Uterus (tissue), 4 donors: Measurements from ENCODE around the gene INF2. TPM values are rescaled to one million over a fixed set of nuclear protein-coding genes. Genes with fewer than 3 reads are reported as not detected.

Source experiments
- DNase-seq, 2 donors: peaks; one replicate each; pipeline ENCODE4 v3.0.0-alpha.2; 2019 to 2020
- H3K27ac ChIP-seq, 2 donors: fragments of 200-600 bp; sonication (generic); 1 replicate in 1 of 2; 2 replicates in 1 of 2; pipeline ENCODE4 v1.5.1; 2016 to 2018
- H3K27me3 ChIP-seq, 2 donors: fragments of 200-600 bp; sonication (generic); one replicate each; pipeline ENCODE4 v1.5.1; 2018 to 2019; ENCODE audit warnings: control low read depth in 1 of 2
- H3K36me3 ChIP-seq, 2 donors: fragments of 200-600 bp; sonication (generic); one replicate each; pipeline ENCODE4 v1.5.1; 2019; ENCODE audit warnings: control low read depth in 1 of 2
- H3K4me1 ChIP-seq, 2 donors: fragments of 200-600 bp; sonication (generic); one replicate each; pipeline ENCODE4 v1.5.1; 2018 to 2019; ENCODE audit warnings: control low read depth in 1 of 2
- H3K4me3 ChIP-seq, 2 donors: fragments of 200-600 bp; sonication (generic); 1 replicate in 1 of 2; 2 replicates in 1 of 2; pipeline ENCODE4 v1.5.1; 2018 to 2019; ENCODE audit warnings: mild to moderate bottlenecking in 1 of 2
- H3K9me3 ChIP-seq, 2 donors: fragments of 200-600 bp; sonication (generic); one replicate each; pipeline ENCODE4 v1.5.1; 2019; ENCODE audit warnings: control low read depth in 1 of 2
- POLR2A ChIP-seq, 2 donors: fragments of 450-650 bp; IDR thresholded peaks; one replicate each; pipeline ENCODE4 v1.6.1; 2016; ENCODE audit warnings: antibody characterized with exemption in 2 of 2, mild to moderate bottlenecking in 1 of 2, moderate library complexity in 1 of 2
- intact Hi-C: fragments of 100-400 bp; cut with DNase I; formaldehyde crosslinking; loops from one replicate; pipeline ENCODE4 v1.15.1; 2023; ENCODE audit warnings: low total_unique reads
- total RNA-seq, 4 donors: library from RNA; depleted of rRNA in 3 of 4; stranded (reverse); fragments of >200 nt in 3 of 4; gene quantifications; one replicate each; pipeline versions ENCODE4 v1.1.0 to v1.2.4, GENCODE V29; 2014 to 2023
- TF ChIP-seq, protein P1 (sequence below), 4 experiments: fragments of 200-600 bp in 2 of 4; fragments of 450-650 bp in 2 of 4; sonication (generic) in 2 of 4; IDR thresholded peaks; one replicate each; pipeline ENCODE4 v1.5.1; 2016 to 2019; ENCODE audit warnings: antibody characterized with exemption in 4 of 4, mild to moderate bottlenecking in 2 of 4, moderate library complexity in 1 of 4
- donor health status: DM: yes; HTN: yes; CAD: no.

INF2 gene
- total RNA-seq, 4 donors from 2014 or later, result 13.5 to 79.4 (median 44.6) TPM

DNA sequence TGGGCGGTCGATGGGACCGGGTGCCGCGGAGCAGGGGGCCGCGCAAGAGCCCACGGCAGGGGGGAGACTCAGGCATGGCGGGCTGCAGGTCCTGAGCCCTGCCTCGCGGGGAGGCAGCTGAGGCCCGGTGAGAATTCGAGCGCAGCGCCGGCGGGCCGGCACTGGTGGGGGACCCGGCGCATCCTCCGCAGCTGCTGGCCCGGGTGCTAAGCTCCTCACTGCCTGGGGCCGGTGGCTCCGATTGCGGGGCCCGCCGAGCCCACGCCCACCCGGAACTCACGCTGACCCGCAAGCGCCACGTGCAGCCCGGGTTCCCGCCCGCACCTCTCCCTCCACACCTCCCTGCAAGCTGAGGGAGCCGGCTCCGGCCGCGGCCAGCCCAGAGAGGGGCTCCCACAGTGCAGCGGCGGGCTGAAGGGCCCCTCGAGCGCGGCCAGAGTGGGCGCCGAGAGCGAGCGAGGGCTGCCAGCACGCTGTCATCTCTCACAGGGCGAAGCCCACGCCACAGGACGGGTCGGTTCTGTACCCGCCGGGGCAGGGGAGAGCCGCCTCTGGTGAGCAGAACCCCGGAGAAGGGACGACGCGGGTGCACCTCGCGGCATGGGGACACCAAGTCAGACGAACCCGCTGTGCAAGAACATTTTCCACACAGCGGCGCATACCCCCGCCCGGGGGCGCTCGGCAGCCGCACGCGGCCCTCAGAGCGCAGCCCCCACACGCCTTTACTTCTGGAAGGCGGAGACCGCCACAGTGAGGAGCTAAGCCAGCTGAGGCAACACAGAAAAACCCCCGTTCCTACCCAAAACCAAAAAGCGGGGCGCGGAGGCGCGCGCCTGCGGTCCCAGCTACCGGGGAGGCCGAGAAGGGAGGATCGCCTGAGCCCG lies 62.4 kb downstream of the INF2 start:
- TF ChIP-seq, protein P1, sequence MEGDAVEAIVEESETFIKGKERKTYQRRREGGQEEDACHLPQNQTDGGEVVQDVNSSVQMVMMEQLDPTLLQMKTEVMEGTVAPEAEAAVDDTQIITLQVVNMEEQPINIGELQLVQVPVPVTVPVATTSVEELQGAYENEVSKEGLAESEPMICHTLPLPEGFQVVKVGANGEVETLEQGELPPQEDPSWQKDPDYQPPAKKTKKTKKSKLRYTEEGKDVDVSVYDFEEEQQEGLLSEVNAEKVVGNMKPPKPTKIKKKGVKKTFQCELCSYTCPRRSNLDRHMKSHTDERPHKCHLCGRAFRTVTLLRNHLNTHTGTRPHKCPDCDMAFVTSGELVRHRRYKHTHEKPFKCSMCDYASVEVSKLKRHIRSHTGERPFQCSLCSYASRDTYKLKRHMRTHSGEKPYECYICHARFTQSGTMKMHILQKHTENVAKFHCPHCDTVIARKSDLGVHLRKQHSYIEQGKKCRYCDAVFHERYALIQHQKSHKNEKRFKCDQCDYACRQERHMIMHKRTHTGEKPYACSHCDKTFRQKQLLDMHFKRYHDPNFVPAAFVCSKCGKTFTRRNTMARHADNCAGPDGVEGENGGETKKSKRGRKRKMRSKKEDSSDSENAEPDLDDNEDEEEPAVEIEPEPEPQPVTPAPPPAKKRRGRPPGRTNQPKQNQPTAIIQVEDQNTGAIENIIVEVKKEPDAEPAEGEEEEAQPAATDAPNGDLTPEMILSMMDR (IDR thresholded peaks at IDR 0.05), result no peak

DNA sequence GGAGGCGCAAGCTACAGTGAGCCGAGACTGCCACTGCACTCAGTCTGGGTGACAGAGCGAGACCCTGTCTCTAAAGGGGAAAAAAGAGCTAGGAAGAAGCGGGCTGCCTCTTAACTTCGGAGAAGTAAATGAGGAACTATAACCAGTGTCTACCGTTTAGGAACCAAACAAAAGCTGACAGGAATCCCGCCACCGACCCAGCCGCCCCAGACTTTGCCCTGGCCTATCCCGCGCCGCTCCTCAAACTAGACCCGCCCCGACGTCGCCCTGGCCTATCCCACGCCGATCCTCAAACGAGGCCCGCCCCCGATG lies 63.0 kb downstream of the INF2 start:
- peak overlapping the region; percentile 84 to 96 for H3K4me3 ChIP-seq
- H3K27me3 ChIP-seq, result no peaks in the 10 kb centered on the region
- intact Hi-C loops, result no loop called here
- DNase-seq, result no peak
- no peaks in the 10 kb centered on the region for H3K36me3 ChIP-seq
- H3K9me3 ChIP-seq, result no peaks in the 10 kb centered on the region
- TF ChIP-seq, protein P1 (IDR thresholded peaks at IDR 0.05), result no peak
- TF ChIP-seq POLR2A (IDR thresholded peaks at IDR 0.05), result no peak
- H3K4me1 ChIP-seq, result peaks cover 9% of the 10 kb centered on the region in 2 donors
- H3K27ac ChIP-seq, result peak overlapping the region; percentile 71 to 86

More for the DNA sequence above, 62.4 kb downstream of the INF2 start:
- H3K4me3 ChIP-seq, result peak overlapping the region; percentile 84 to 96
- H3K9me3 ChIP-seq, result no peaks in the 10 kb centered on the region
- peaks cover 9% of the 10 kb centered on the region in 2 donors for H3K4me1 ChIP-seq
- H3K27ac ChIP-seq, result peak overlapping the region; percentile 71 to 86
- no peaks in the 10 kb centered on the region for H3K36me3 ChIP-seq
- intact Hi-C loops, result no loop called here
- peak in 1 of 2 donors; percentile 39 for DNase-seq
- H3K27me3 ChIP-seq, result no peaks in the 10 kb centered on the region

DNA sequence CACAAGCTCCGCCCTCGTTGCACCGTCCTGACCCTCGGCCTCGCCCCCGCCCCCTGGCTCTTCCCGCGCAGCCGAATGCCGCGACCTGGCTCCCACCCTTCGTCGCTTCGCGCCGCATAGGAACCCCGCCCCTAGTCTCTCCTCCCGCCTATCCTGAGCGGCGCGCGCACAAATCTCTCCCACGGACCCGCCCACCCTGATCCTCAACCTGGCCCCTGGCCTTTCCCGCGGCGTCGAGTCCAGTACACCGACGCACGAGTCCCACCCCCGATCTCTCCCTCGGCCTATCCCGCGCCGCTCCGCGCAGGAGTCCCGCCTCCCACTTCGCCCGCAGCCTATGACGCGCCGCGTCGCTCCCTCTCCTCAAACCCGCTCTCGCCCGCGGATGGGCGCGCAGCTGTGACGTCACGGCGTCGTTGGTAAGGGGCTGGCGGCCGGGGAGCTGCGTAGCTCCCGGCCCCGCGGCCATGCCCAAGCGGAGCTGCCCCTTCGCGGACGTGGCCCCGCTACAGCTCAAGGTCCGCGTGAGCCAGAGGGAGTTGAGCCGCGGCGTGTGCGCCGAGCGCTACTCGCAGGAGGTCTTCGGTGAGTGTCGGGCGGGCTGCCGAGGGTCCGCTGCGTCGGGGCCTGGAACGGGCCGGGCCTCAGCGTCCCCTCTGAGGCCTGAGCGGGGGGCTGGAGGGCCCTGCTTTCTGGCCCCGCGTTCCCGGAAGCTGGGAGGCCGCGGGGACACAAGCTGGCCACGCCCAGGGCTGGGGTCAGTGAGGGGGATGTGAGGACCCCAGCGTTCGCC lies 63.5 kb downstream of the INF2 start, which contains the start of gene SIVA1:
Gene SIVA1 (plus strand): TSS at position 413 of the 793 bp plus-strand sequence. CDS start 55 bp downstream, at position 468.
- DNase-seq, result peak; percentile 99
- intact Hi-C loops, result no loop called here
- Histone ChIP-seq H3K9me3 (no peaks in the 10 kb centered on the region), H3K4me3 (peak within 1 kb of the TSS; percentile 84 to 96), H3K36me3 (no peaks in the 10 kb centered on the region), H3K27me3 (no peaks in the 10 kb centered on the region), H3K27ac (peak within 1 kb of the TSS; percentile 79 to 86), H3K4me1 (peaks cover 9% of the 10 kb centered on the region in 2 donors)
- TF ChIP-seq, protein P1 (IDR thresholded peaks at IDR 0.05), result no peak
- TF ChIP-seq POLR2A (IDR thresholded peaks at IDR 0.05), result peak; percentile 49 to 92

DNA sequence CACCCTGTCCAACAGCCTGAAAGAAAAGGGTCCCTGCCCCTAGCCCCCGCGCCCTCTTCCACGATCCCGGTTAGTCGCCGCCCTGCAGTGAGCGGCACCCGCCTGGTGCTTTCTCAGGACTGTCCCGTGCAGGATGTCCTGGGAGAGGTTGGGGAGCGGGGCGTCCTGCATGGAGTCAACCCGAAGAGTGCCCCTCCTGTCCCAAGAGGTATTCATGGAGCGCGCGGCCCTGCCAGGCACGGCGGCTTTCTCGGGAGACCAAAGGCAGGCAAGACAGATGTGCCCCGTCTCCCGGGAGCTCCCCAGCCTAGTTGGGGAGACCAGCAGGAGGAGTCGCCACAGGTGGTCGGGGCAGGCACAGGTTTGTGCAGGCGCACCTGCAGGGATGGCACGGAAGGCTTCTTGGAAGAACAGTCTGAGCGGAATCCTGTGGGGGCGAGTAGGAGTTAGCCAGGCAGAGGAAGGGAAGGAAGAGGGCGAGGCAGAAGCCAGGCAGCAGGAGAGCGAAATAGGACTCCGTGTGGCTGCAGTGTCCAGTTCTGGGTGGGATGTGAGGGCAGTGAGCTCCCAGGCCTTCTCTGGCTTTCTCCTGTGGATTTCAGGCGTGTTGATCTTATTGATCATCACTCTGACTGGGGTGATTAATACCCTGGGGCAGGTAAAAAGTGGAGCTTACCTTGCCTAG lies 64.3 kb downstream of the INF2 start:
- TF ChIP-seq POLR2A (IDR thresholded peaks at IDR 0.05), result no peak
- Histone ChIP-seq H3K4me1 (peaks cover 9% of the 10 kb centered on the region in 2 donors), H3K9me3 (no peaks in the 10 kb centered on the region), H3K27ac (peak overlapping the region; percentile 79 to 86), H3K36me3 (no peaks in the 10 kb centered on the region), H3K27me3 (no peaks in the 10 kb centered on the region), H3K4me3 (peak overlapping the region; percentile 84 to 96)
- no peak for DNase-seq
- intact Hi-C loops, result no loop called here

DNA sequence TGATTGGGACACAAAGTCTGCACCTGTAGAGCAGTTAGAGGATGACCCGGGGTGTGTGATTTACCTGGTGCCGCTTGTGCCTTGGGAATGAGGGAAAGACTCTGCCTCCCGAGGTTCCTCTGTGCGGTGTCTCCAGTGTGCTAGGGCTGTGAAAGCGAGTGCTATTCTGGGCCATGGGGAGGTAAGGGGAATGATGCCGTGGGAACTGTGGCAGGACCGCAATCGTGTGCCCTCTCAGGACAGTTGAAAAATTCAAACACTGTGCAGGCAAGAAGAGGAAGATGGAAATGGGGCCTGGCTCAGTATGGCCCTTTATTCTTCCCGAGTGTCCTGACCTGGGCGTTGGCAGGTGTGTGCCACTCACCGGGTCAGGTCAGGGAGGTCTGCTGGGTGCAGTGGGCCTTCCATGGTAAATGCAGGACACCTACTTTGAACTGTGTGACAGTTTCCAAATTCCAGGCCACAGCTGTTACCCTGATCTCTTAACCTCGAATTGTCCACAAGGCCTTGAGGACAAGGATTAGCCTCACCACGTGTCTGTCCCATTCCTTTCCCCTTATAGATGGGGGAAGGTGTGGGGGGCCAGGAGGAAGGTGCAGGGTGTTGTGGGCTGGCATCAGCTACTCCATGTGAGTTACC lies 64.9 kb downstream of the INF2 start:
- TF ChIP-seq POLR2A (IDR thresholded peaks at IDR 0.05), result no peak
- TF ChIP-seq, protein P1 (IDR thresholded peaks at IDR 0.05), result no peak
- Histone ChIP-seq H3K4me1 (peaks cover 9% of the 10 kb centered on the region in 2 donors), H3K9me3 (no peaks in the 10 kb centered on the region), H3K27ac (no peak overlapping the region), H3K36me3 (no peaks in the 10 kb centered on the region), H3K4me3 (peak overlapping the region; percentile 84 to 96), H3K27me3 (no peaks in the 10 kb centered on the region)
- DNase-seq, result no peak
- intact Hi-C loops, result no loop called here
